ENCODE results near the gene MYO5A.
"Not testable (repeated sequence)": the region's sequence is repeated elsewhere in the genome, so short reads cannot be mapped to it uniquely, and the experiment has no call there.

The MYO5A gene

DNA sequence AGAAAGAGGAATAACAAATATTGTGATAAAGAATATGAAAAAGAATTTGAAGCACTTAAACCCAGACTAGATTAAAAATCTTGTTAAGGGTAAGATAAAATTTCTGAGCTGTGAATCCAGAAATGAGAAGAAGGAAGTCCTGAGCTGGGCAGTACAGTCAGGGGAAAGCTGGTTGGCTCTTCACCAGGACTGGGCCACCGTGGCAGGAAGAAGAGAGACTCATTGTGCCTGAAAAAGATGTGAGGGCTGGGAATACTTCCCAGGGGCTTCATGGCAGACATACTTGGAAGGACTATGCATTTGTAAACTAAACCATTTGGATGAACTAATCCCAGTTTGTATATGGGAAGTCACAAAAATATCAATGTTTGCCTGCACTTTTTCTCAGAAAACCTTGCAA lies 204.6 kb downstream of the MYO5A start:
- no peak for DNase-seq

DNA sequence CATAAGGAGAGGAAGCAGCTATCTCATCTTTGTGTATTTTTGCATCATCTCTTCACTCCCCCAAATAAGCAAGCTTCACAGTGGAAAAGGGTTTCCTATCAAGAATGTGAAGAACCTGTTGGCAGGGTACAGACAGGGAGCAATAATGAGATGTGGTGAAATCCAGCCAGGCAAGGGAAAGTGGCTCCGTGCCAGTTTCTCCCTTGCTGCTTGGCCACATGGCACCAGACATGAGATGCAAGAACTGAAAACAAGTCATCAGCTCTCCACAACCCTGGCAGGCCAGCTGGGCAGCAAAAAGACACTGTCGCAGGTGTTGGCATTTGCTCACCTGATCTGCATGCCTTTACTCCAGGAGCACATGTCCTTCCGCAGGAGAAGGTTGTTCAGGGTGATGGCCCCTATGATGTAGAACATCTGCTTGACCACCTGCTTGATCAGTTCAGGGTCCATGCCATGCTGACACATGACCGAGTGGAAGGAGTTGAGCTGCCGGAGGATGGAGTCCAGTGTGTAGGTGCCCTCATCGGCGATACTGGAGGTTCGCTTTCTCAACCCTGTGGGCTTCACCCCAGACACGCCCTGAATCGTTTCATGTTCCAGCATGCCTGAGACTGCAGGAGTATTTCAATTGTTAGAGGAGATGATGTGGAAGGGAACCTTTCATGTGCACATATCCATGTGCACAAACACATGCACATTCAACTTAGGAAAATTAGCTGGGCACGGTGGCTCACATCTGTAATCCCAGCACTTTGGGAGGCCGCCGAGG lies 209.8 kb downstream of the MYO5A start:
- no peak for DNase-seq

DNA sequence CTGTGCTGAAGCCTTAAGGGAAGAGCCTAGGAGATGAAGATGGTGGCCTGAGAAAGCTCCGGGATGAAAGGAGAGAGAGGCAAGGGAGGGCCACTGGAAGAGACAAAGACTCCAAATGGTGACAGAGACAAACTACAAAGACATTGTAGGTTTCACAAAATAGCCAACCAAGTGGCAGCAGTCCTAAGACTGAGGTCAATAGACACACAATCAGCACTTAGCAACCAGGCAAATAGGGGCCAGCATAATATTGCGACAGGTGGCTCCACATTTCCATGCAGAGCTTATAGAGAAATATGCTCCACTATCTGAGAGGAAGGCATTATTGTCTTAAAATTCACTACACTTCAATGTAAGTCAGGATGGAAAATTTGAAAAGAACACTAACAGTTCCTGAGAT lies 211.0 kb downstream of the MYO5A start:
- DNase-seq: no peak

DNA sequence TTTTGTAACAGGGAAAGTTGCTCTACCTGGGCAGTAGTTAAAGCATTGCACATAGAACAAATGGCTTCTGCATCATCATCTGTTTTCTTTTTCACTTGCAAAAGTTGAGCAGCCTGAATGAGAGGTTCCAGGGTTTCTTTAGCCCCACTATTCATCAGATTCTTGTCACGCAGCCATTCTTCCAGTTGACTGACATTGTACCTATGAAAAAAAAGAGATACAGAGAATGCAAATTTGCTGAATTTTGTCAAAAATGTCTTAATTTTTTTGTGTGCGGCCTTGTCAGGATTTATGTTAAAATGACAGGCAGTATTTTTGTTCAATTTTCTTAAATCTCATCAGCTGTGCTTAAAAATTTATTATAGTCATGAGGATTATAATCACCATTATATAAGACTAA lies 211.7 kb downstream of the MYO5A start:
- no peak for DNase-seq

DNA sequence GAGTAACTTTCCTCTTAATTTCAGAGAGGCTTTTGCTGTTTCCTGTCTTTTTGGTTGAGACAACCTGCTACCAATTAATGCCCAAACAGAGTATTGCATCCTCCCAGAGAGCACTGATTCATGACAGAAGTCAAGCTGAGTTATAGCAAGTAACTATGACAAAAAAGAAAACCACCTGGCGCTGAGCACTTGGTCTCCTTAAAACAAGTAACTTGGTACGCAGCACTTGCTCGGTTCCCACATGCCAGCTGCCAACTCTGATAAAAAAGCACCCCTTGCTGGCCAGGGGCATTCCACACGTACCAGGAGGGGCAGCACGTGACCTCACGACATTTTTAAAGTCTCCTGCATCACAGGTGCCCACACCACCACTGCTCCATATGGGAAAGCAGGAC lies 219.5 kb downstream of the MYO5A start:
- DNase-seq: no peak

DNA sequence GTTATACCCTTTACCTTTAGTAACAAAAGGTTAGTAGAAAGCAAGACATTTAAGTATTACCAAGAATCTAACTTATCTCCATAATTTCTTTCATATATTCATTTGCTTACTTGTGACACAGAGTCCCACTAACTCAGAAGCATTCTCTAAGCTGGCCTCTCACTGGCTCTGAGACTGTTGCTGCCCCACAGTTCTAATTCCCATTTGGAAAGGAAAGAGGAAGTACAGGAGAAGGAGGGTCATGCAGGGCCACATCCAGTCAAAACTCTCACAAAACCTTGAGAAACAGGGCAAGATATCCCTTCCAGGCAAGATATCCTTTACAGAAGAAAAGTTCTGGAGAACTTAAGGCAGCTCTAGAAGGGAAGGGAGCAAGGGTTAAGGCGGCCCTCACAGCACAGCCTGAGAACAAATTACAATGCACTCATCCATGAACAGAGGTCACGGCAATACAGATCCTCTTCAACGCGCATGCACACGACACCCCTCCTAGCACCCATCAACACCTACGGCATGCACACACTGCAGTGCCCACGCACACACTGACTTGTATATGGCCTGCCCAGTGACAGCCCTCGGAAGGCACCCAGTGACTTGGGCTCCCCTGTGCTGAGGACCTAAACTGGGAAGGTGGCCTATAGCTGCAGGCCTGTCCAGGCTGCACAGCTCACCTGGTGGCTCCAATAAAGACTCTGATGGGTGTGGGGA lies 220.1 kb downstream of the MYO5A start:
- no peak for DNase-seq

DNA sequence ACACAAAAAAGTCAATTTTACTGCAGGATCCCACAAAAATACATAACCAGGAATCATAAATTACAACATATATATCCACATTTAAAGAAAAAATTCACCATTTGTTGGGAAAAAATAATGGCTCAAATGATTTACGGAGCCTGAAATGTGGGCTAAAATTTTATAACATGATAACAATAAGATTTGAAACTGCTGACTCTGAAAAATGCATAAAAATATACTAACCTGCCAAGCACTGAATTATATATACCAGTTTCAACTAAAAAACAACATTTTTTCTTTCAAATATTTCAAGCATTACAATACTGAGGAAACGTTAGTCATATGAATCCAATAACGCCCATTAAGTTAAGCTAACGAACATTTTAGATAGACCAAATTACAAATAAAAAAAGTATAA lies 220.8 kb downstream of the MYO5A start:
- no peak for DNase-seq

DNA sequence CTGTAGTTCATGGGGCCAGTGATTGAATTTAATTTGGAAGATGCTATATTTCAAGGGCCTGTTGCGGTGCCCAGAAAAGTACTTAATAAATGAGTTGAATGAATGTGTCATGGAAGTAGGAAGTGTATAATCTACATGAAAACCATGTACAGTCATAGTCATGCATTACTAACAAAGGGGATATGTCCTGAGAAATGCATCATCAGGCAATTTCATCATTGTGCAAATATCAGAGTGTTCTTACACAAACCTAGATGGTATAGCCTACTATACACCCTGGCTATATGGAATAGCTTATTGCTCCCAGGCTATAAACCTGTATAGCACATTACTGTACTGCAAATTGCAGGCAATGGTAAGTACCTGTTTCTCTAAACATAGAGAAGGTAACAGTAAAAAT lies 222.4 kb downstream of the MYO5A start:
- DNase-seq: no peak

DNA sequence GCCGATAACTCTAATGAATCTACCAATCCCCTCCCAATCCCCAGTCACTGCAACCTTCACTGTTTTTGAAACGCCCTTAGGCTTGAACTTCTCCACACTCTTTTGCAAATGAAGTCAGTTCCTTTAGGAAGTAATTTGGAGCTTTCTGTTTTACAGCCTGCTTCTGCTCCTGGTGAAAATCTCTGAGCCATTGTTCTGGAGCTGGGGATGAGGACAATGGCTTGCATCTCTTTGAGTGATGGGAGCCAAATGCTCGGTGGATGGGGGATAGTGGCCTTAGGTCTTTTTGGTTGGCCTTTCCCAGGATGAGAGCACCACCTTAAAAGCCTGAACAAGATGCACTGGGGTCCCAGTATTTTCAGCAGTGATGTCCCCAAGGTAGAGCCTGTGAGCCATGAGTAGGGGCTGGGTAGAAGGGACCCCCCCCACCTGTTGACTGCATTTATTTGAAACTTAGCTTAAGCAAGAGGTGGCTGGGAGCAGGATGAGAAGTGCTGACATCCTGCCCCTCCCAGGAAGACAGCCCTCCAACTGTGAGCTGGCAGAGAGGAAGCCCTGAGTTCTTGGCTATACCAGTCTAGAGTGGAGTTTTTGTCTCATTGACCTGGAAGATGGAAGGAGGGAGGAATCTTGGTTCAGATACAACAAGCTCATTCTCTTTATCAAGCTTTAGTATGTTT lies 225.4 kb downstream of the MYO5A start:
- no peak for DNase-seq

DNA sequence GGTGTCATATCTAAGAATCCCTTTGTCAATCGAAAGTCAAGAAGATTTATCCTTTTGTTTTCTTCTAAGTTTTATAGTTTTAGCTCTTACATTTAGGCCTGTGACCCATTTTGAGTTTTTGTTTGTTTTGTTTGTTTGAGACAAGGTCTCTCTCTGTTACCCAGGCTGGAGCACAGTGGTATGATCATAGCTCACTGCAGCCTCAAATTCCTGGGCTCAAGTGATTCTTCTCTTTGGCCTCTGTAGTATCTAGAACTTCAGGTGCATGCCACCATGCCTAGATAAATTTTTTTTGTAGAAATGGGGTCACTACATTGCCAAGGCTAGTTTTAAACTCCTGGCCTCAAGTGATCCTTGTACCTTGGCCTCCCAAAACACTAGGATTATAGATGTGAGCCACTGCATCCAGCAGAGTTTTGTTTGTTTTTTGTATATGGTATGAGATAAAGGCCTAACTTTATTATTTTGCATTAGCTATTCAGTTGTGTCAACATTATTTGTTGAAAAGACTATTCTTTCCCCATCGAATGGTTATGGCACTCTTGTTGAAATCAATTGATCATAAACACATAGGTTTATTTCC lies 227.3 kb downstream of the MYO5A start:
- DNase-seq: no peak

DNA sequence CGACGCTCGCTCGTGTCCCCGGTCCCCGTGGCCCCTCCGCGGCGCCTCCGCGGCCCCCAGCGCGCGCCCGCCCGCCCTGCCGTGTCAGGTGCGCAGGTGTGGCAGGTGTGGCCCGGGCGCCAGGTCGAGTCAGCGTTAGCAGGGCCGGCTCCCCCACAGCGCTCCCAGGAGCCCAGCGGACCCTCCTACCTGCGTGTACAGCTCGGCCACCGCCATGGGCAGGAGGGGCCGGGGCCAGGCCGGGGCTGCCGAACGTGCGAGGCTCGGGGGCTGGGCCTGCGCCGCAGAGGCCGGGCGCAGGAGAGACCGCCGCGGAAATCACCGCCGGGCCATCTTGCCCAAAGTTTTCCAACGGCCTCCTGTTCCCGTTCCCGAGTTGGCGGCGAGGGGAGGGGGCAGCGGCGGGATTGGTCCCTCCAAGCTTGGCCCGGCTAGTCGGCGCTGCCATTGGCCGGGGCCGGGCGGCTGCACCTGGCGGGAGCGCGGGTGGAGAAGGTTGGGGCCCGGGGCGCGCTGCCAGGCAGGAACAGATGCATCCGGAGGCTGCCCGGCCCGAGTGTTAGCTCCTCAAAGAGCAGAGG lies 233.2 kb downstream of the MYO5A start, which contains the start of gene MYO5C:
TSS of gene MYO5C (minus strand) at position 384 of the 581 bp plus-strand sequence. CDS start at position 216, 168 bp downstream.
- DNase-seq: peak; percentile 11

DNA sequence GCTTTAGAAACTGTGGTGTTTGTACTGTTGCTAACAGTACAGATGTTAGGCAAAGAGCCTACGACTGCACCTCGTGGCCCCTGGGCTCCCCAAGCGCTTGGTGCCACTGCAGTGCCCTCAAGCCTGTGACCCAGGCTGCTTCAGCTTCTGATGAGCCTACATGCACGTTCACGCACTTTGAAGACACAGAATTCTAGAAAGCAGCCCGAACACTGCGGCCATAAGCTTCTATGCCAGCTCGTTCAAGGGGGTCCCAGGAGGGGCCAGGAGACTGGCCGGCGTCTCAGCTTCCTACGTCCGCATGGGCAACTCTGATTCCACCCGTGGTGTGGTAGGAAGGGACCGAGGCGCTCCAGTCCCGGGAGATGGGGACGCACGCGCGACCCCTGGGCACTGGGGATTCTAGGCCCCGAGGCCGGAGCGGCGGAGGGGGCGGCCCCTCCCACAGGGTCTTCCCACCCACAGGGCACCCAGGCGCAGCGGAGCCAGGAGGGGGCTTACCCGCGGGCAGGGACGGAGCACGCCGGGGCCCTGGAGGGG lies 233.7 kb downstream of the MYO5A start:
- DNase-seq: no peak

DNA sequence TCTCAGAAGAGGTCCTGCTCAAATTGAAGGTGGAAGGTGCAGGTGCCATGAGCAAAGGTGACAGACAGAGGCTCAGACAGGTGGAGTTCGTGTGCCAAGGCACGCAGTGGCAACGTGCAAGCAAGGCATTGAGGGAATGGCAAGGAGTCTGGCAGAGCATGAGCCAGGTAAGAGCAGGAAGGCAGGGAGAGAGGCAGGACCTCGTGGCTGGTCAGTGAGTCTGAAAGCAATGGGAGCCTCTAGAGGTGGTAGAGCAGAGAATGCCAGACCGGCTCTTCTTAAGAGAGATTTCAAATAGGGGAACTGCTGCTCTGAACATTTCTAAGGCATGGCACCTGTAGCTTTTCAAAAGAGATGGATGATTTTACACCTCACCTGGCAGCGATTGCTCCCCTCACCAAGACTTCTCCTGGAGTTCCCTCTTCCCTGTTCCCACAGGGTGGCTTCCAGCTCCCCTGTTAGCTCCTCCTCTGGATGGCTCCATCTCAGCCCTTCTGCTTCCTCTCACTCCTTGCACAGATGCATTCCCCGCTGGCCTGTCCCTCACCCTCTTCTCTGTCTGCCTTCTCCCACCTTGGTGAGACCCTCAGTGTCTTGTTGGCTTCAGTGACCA lies 235.8 kb downstream of the MYO5A start:
- DNase-seq: no peak

DNA sequence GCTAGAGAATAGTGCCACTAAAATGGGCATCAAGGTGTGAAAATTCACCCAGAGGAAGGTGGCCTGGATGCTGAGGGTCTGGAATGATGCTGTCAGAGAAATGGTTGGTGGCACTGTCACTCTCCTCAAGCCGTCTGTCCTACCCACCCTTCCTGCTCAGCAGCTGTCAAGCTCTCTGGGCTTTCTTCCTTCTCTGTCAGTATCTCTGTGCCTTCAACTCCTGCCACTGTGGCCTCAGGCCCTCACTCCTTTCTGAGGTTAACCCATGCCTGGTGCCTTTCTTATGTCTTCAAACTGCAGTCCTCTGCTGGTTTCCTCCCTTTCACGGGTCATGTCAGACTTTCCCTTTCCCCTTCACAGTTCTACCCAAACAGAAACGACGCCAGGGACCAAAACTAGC lies 237.5 kb downstream of the MYO5A start:
- DNase-seq: no peak

DNA sequence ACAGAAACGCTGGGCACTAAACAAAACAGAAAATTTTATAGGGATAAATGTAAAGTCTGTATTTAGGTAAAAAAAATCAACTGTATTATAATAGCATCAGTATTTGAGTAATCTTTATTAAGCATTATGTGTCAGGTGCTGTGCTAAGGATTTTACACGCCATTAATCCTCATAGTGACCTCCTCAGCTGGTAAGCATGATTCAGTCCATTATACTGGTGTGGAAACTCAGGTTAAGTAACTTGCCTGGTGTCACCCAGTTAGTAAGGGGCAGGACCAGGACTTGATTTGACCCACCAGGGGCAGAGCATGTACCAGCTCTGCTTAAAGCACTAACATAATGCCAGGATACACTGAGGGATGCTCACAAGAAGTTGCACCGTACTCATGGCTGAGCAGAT lies 237.9 kb downstream of the MYO5A start:
- no peak for DNase-seq

DNA sequence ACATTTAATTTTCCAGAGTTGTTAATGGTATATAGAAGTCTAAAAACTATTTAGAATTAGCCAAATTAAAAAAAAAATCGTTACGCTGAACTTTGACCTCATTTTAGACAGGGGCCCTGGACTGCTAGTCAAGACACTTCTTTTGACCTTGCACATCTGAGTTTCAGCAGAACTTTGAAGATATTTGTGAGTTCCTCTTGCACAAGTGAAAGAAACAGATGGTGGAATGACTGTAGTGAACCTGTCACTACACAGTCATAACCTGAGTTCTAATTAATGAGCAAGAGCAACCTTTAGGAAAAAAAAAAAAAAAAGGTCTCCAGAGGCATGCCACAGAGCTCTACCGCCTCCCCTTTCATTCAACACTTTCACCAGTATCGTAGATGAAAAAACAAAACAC lies 238.4 kb downstream of the MYO5A start:
- no peak for DNase-seq

DNA sequence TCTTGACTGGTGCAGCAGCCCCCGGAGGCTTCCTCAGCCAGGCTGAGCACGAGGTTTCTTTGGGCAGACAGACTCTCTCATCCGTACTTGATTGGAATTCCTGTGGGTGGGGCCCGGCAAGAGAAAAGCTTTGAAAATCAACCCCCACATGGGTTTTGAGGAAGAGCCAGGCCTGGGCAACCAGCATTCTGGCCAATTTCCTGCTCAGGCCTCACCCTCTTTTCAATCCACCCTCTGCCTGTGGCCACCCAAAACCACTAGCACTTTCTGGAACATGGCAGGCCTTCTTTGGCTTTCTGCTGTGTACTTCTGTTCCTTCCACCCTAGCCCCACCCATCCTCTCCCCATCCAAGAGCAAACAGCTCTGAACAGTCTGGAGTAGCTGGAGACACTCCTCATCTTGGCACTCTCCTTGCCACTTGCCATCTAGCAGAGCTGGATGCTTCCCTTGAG lies 239.0 kb downstream of the MYO5A start:
- DNase-seq: peak; percentile 40

DNA sequence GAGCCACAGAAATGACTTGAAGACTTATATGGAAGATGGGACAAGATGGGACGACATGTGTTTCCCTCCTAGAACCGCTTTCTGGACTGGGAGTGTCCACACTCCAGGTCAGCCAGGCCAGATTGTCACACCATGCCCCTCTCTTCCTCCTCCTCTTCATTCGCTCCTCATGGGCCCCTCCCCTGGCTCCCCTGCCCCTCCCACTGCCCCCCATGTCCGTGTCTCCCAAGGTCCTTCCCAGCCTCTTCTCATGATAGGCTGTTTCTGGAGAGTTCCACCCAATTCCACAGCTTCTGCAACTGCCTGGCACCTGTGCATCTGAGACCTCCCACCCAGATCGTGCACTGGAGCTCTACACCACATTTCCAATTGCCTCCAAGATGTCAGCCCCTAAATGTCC lies 239.7 kb downstream of the MYO5A start:
- no peak for DNase-seq

DNA sequence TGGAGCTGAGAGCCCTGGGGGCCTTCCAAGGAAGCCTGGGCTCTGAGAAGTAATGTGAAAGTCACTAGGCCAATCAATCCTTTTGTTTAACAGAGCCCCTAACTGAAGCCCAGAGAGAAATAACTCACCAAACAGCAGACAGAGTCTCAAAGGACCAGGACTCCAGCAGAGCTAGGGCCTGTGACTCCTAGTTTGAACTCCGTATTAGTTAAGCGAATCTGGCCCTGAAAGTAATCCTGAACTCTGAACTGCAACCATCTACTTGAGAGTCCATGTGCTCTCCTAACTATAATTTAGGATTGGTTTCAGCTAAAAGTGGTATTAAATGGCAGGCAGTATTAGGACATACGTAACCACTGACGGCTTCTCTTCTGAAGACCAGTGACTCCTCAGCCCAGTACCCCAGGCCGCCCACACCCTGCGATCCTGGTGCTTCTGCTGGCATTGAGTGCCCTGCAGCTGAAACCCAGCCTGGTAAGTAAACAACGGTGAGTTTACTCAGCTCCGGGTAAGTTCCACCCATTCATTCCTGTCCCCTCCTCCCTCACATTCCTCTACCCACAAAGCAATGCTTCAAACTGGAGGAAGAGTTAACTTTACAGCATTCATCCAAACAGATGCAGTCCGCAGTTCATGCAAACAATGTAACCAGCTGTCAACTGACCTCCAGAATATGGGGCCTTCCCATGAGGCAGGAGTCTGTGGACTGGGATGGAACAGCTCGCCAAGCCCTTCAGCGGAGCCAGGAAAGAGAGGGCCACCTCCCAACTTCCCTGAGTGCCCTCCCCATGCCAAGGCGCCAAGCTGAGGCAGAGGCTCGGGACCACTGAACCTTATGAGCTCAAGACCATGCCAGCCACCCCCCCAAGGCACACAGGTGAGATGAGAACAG lies 240.4 kb downstream of the MYO5A start:
- DNase-seq: no peak

DNA sequence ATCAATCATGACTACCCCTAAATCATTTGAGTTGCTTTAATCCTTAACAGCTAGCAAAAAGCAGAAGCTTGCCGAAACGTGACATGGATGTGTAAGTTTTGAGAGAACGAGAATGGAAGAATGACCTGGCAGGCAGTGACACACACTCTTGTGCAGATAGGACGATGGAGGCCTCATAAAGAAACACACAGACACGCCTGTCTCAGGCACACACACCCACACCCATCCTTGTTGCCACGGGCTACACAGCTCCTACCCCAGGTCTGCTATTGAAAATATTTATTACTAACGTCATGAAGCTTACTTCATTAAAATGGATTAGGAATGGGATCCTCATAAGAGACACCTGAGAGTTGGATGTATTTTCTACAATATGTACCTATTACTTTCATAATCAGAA lies 241.6 kb downstream of the MYO5A start:
- no peak for DNase-seq

DNA sequence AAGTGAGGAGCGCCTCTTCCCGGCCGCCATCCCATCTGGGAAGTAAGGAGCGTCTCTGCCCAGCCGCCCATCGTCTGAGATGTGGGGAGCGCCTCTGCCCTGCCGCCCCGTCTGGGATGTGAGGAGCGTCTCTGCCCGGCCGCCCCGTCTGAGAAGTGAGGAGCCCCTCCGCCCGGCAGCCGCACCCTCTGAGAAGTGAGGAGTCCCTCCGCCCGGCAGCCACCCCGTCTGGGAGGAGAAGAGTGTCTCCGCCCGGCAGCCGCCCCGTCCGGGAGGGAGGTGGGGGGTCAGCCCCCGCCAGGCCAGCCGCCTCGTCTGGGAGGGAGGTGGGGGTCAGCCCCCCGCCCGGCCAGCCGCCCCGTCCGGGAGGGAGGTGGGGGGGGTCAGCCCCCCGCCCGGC lies 242.7 kb downstream of the MYO5A start:
- not testable (repeated sequence) for DNase-seq

All from midbrain (tissue), 1 donor.